T follicular helper cell (primary cell): ENCODE data around the gene NT5C3B.

Experiments
- DNase-seq: peaks from one replicate; pipeline ENCODE4 v3.0.0-alpha.2; 2020; ENCODE audit warnings: low read depth

The NT5C3B gene

GRCh38 chr17:41810659-41811548, 25.1 kb downstream of the NT5C3B start:
- DNase-seq: no peak

GRCh38 chr17:41806685-41807445, 29.2 kb downstream of the NT5C3B start:
- no peak for DNase-seq

- DNase-seq: no peak
These were observed 32.7 kb downstream of the NT5C3B start for GRCh38 chr17:41803049-41804020.

GRCh38 chr17:41801374-41802271, 34.4 kb downstream of the NT5C3B start:
- DNase-seq: peak; percentile 60

GRCh38 chr17:41800601-41801373, 35.2 kb downstream of the NT5C3B start:
- no peak for DNase-seq

GRCh38 chr17:41799366-41799765, 36.7 kb downstream of the NT5C3B start:
- DNase-seq: no peak

- DNase-seq: no peak
These were observed 38.7 kb downstream of the NT5C3B start for GRCh38 chr17:41797377-41797776.

- no peak for DNase-seq
These were observed 39.7 kb downstream of the NT5C3B start for GRCh38 chr17:41796121-41796895.

- DNase-seq: no peak
These were observed 41.5 kb downstream of the NT5C3B start for GRCh38 chr17:41794540-41794975.

GRCh38 chr17:41793784-41794539, 42.1 kb downstream of the NT5C3B start:
- DNase-seq: no peak

- DNase-seq: no peak
These were observed 42.9 kb downstream of the NT5C3B start for GRCh38 chr17:41792845-41793783.

- no peak for DNase-seq
These were observed 49.0 kb downstream of the NT5C3B start for GRCh38 chr17:41787021-41787418.

- DNase-seq: peak; percentile 81
These were observed 49.6 kb downstream of the NT5C3B start, which contains the start of gene JUP for GRCh38 chr17:41786227-41787020. Gene JUP (minus strand): TSS chr17:41786711. CDS start chr17:41771854, 14,857 bp downstream.

GRCh38 chr17:41785859-41786226, 50.2 kb downstream of the NT5C3B start:
- no peak for DNase-seq

GRCh38 chr17:41785091-41785858, 50.8 kb downstream of the NT5C3B start:
- no peak for DNase-seq
